Measurements from ENCODE around the gene HNF1A.

HNF1A gene

GRCh38 chr12:120988234-120988633, 9.9 kb downstream of the HNF1A start:
- Histone ChIP-seq H3K27me3 (replicated peaks; ENCODE audit: control insufficient read depth, insufficient read depth, low read length) (no peaks in the 10 kb centered on the region), H3K4me3 (replicated peaks; ENCODE audit: low read depth, low read length) (no peak overlapping the region), H3K36me3 (ENCODE audit: control insufficient read depth, insufficient read depth, low read length) (no peaks in the 10 kb centered on the region)
- DNase-seq (ENCODE audit: extremely low read depth, insufficient read length): no peak
- no peak for TF ChIP-seq CTCF (IDR thresholded peaks at IDR 0.05; ENCODE audit: insufficient read depth, low read length, poor library complexity, severe bottlenecking)

GRCh38 chr12:120988658-120989057, 10.3 kb downstream of the HNF1A start:
- no peaks in the 10 kb centered on the region for H3K36me3 ChIP-seq (ENCODE audit: control insufficient read depth, insufficient read depth, low read length)
- no peak for DNase-seq (ENCODE audit: extremely low read depth, insufficient read length)
- H3K4me3 ChIP-seq (replicated peaks; ENCODE audit: low read depth, low read length): no peak overlapping the region
- TF ChIP-seq CTCF (IDR thresholded peaks at IDR 0.05; ENCODE audit: insufficient read depth, low read length, poor library complexity, severe bottlenecking): no peak
- no peaks in the 10 kb centered on the region for H3K27me3 ChIP-seq (replicated peaks; ENCODE audit: control insufficient read depth, insufficient read depth, low read length)

- Histone ChIP-seq H3K27me3 (replicated peaks; ENCODE audit: control insufficient read depth, insufficient read depth, low read length) (no peaks in the 10 kb centered on the region), H3K36me3 (ENCODE audit: control insufficient read depth, insufficient read depth, low read length) (no peaks in the 10 kb centered on the region), H3K4me3 (replicated peaks; ENCODE audit: low read depth, low read length) (no peak overlapping the region)
- TF ChIP-seq CTCF (IDR thresholded peaks at IDR 0.05; ENCODE audit: insufficient read depth, low read length, poor library complexity, severe bottlenecking): no peak
- no peak for DNase-seq (ENCODE audit: extremely low read depth, insufficient read length)
Measured at GRCh38 chr12:120989687-120990086, 11.3 kb downstream of the HNF1A start.

- H3K27me3 ChIP-seq (replicated peaks; ENCODE audit: control insufficient read depth, insufficient read depth, low read length): no peaks in the 10 kb centered on the region
- no peak for DNase-seq (ENCODE audit: extremely low read depth, insufficient read length)
- H3K4me3 ChIP-seq (replicated peaks; ENCODE audit: low read depth, low read length): no peak overlapping the region
- TF ChIP-seq CTCF (IDR thresholded peaks at IDR 0.05; ENCODE audit: insufficient read depth, low read length, poor library complexity, severe bottlenecking): no peak
- H3K36me3 ChIP-seq (ENCODE audit: control insufficient read depth, insufficient read depth, low read length): no peaks in the 10 kb centered on the region
Measured at GRCh38 chr12:120990487-120991055, 12.2 kb downstream of the HNF1A start.

GRCh38 chr12:120991965-120992364, 13.6 kb downstream of the HNF1A start:
- Histone ChIP-seq H3K4me3 (replicated peaks; ENCODE audit: low read depth, low read length) (no peak overlapping the region), H3K36me3 (ENCODE audit: control insufficient read depth, insufficient read depth, low read length) (no peaks in the 10 kb centered on the region), H3K27me3 (replicated peaks; ENCODE audit: control insufficient read depth, insufficient read depth, low read length) (no peaks in the 10 kb centered on the region)
- TF ChIP-seq CTCF (IDR thresholded peaks at IDR 0.05; ENCODE audit: insufficient read depth, low read length, poor library complexity, severe bottlenecking): no peak
- no peak for DNase-seq (ENCODE audit: extremely low read depth, insufficient read length)

GRCh38 chr12:120992989-120993388, 14.6 kb downstream of the HNF1A start:
- TF ChIP-seq CTCF (IDR thresholded peaks at IDR 0.05; ENCODE audit: insufficient read depth, low read length, poor library complexity, severe bottlenecking): no peak
- H3K36me3 ChIP-seq (ENCODE audit: control insufficient read depth, insufficient read depth, low read length): no peaks in the 10 kb centered on the region
- H3K4me3 ChIP-seq (replicated peaks; ENCODE audit: low read depth, low read length): no peak overlapping the region
- no peak for DNase-seq (ENCODE audit: extremely low read depth, insufficient read length)
- H3K27me3 ChIP-seq (replicated peaks; ENCODE audit: control insufficient read depth, insufficient read depth, low read length): no peaks in the 10 kb centered on the region
